Measurements from ENCODE around the gene RAB31.

Gene RAB31

DNA sequence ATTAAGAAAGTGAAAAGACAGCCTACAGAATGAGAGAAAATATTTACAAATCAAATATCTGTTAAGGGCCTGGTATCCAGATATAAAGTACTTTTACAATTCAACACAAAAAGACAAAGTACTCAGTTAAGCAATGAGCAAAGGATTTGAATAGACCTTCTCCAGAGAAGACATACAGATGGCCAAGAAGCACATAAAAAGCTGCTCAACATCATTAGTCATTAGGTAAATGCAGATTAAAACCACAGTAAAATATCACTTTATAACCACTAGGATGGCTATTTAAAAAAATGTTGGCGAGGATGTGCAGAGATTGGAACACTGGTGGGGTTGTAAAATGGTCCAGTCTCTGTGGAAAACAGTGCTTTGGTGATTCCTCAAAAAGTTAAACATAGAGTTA lies 38.9 kb downstream of the RAB31 start:
- Histone ChIP-seq H3K4me3 (ENCODE audit: low read length) (no peak overlapping the region), H3K4me1 (ENCODE audit: control insufficient read depth, insufficient read depth, low read length) (peaks cover 15% of the 10 kb centered on the region), H3K9ac (ENCODE audit: low read length) (no peak overlapping the region), H3K27me3 (ENCODE audit: control insufficient read depth, insufficient read depth, low read length) (no peaks in the 10 kb centered on the region), H3K9me3 (ENCODE audit: control insufficient read depth, low read length) (no peaks in the 10 kb centered on the region), H3K36me3 (ENCODE audit: control insufficient read depth, insufficient read depth, low read length) (no peaks in the 10 kb centered on the region)

DNA sequence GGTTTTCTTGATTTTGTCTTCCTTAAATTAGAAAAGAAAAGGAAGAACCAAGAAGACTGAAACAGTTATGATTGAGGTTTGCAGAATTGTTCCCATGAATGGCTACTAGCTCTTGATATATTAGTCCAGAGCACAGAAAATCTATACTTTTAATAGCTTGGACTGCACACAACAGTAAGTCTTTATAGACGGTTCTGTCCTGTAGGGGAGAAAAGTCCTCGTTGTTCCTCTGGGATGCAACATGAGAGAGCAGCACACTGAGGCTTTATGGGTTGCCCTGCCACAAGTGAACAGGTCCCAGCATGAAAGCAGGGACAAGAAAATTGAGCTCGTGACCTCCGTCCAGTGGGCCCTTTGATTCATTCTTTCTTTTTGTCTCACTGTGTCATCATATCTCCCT lies 41.5 kb downstream of the RAB31 start:
- H3K4me3 ChIP-seq (ENCODE audit: low read length): no peak overlapping the region
- H3K9me3 ChIP-seq (ENCODE audit: control insufficient read depth, low read length): no peaks in the 10 kb centered on the region
- H3K36me3 ChIP-seq (ENCODE audit: control insufficient read depth, insufficient read depth, low read length): no peaks in the 10 kb centered on the region
- no peak overlapping the region for H3K9ac ChIP-seq (ENCODE audit: low read length)
- no peaks in the 10 kb centered on the region for H3K4me1 ChIP-seq (ENCODE audit: control insufficient read depth, insufficient read depth, low read length)
- H3K27me3 ChIP-seq (ENCODE audit: control insufficient read depth, insufficient read depth, low read length): no peaks in the 10 kb centered on the region

DNA sequence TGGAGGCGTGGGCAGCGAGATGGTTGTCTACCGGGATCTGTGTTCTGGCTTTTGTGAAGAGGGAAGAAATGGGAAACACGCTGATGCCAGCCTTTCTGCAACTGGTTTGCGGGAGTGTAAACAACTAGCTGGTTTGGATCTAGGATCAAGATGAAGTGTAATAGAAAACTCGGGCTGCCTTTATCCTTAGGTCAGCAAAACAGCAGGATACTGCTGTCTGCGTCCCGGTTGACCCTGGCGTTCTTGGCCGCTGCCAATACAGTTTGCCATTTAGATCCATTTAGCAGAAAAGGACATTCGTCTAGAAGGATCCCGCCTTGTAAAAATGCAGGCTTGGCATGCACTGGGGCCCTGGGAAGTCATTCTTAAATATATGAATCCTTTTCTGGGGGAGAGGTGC lies 42.0 kb downstream of the RAB31 start:
- Histone ChIP-seq H3K4me3 (ENCODE audit: low read length) (no peak overlapping the region), H3K27me3 (ENCODE audit: control insufficient read depth, insufficient read depth, low read length) (no peaks in the 10 kb centered on the region), H3K9me3 (ENCODE audit: control insufficient read depth, low read length) (no peaks in the 10 kb centered on the region), H3K9ac (ENCODE audit: low read length) (no peak overlapping the region), H3K4me1 (ENCODE audit: control insufficient read depth, insufficient read depth, low read length) (no peaks in the 10 kb centered on the region), H3K36me3 (ENCODE audit: control insufficient read depth, insufficient read depth, low read length) (no peaks in the 10 kb centered on the region)

DNA sequence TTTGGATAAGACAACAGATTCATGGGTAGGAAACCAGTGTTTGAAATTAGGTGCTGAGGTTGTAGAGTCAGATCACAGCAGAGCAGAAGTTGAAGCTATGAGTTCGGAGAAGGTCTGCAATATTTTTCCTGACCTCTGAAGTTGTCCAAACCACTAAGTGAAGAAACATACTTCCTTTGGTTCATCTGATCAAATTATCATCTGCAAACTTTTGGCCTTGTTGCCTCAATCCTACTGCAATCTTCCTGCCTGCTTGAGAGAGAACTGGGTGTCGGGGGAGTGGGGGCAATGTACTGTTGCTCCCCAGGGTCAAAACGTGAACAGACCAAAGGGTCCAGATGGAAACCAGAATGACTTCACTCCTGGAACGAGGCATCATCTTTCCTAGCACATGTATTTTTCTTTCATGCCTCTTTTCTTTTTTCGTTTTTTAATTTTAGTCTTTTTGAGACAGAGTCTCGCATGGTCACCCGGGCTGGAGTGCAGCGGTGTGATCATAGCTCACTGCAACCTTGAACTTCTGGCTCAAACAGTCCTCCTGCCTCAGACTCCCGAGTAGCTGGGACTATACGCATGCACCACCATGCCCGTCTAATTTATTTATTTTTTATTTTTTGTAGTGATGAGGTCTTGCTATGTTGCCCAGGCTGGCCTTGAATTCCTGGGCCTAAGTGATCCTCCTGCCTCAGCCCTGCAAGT lies 42.7 kb downstream of the RAB31 start:
- no peaks in the 10 kb centered on the region for H3K36me3 ChIP-seq (ENCODE audit: control insufficient read depth, insufficient read depth, low read length)
- no peaks in the 10 kb centered on the region for H3K9me3 ChIP-seq (ENCODE audit: control insufficient read depth, low read length)
- H3K4me1 ChIP-seq (ENCODE audit: control insufficient read depth, insufficient read depth, low read length): no peaks in the 10 kb centered on the region
- no peak overlapping the region for H3K9ac ChIP-seq (ENCODE audit: low read length)
- no peak overlapping the region for H3K4me3 ChIP-seq (ENCODE audit: low read length)
- no peaks in the 10 kb centered on the region for H3K27me3 ChIP-seq (ENCODE audit: control insufficient read depth, insufficient read depth, low read length)

- Histone ChIP-seq H3K9ac (ENCODE audit: low read length) (no peak overlapping the region), H3K4me1 (ENCODE audit: control insufficient read depth, insufficient read depth, low read length) (no peaks in the 10 kb centered on the region), H3K27me3 (ENCODE audit: control insufficient read depth, insufficient read depth, low read length) (no peaks in the 10 kb centered on the region), H3K9me3 (ENCODE audit: control insufficient read depth, low read length) (no peaks in the 10 kb centered on the region), H3K4me3 (ENCODE audit: low read length) (no peak overlapping the region), H3K36me3 (ENCODE audit: control insufficient read depth, insufficient read depth, low read length) (no peaks in the 10 kb centered on the region)
Measured at GRCh38 chr18:9751371-9752031, 43.4 kb downstream of the RAB31 start.

- Histone ChIP-seq H3K4me1 (ENCODE audit: control insufficient read depth, insufficient read depth, low read length) (no peaks in the 10 kb centered on the region), H3K9ac (ENCODE audit: low read length) (no peak overlapping the region), H3K36me3 (ENCODE audit: control insufficient read depth, insufficient read depth, low read length) (no peaks in the 10 kb centered on the region), H3K9me3 (ENCODE audit: control insufficient read depth, low read length) (no peaks in the 10 kb centered on the region), H3K4me3 (ENCODE audit: low read length) (no peak overlapping the region), H3K27me3 (ENCODE audit: control insufficient read depth, insufficient read depth, low read length) (no peaks in the 10 kb centered on the region)
Measured at GRCh38 chr18:9753846-9754245, 45.7 kb downstream of the RAB31 start.

GRCh38 chr18:9755110-9755509 lies 47.0 kb downstream of the RAB31 start:
- no peaks in the 10 kb centered on the region for H3K4me1 ChIP-seq (ENCODE audit: control insufficient read depth, insufficient read depth, low read length)
- H3K36me3 ChIP-seq (ENCODE audit: control insufficient read depth, insufficient read depth, low read length): no peaks in the 10 kb centered on the region
- H3K9ac ChIP-seq (ENCODE audit: low read length): no peak overlapping the region
- no peak overlapping the region for H3K4me3 ChIP-seq (ENCODE audit: low read length)
- H3K9me3 ChIP-seq (ENCODE audit: control insufficient read depth, low read length): no peaks in the 10 kb centered on the region
- no peaks in the 10 kb centered on the region for H3K27me3 ChIP-seq (ENCODE audit: control insufficient read depth, insufficient read depth, low read length)

DNA sequence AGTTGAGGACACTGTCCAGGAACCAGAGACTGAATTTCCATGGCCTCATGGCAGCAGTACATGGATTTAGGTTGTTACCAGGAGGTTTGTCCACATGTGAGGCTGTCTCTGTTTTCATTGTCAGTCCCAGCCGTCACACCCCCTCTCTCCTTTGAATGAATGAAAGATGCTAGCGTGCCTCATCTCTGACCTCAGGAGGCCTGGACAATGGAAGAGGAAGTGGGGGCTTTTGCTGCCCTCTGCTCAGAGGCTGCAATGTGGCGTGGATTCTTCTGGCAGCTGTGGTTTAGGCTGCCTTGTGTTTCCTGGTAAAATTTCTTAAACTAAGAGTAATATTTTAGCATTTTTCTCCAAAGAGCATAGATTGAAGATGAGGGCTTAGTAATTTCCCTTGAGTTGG lies 47.5 kb downstream of the RAB31 start:
- no peaks in the 10 kb centered on the region for H3K9me3 ChIP-seq (ENCODE audit: control insufficient read depth, low read length)
- H3K9ac ChIP-seq (ENCODE audit: low read length): no peak overlapping the region
- no peaks in the 10 kb centered on the region for H3K36me3 ChIP-seq (ENCODE audit: control insufficient read depth, insufficient read depth, low read length)
- H3K4me3 ChIP-seq (ENCODE audit: low read length): no peak overlapping the region
- no peaks in the 10 kb centered on the region for H3K27me3 ChIP-seq (ENCODE audit: control insufficient read depth, insufficient read depth, low read length)
- no peaks in the 10 kb centered on the region for H3K4me1 ChIP-seq (ENCODE audit: control insufficient read depth, insufficient read depth, low read length)

DNA sequence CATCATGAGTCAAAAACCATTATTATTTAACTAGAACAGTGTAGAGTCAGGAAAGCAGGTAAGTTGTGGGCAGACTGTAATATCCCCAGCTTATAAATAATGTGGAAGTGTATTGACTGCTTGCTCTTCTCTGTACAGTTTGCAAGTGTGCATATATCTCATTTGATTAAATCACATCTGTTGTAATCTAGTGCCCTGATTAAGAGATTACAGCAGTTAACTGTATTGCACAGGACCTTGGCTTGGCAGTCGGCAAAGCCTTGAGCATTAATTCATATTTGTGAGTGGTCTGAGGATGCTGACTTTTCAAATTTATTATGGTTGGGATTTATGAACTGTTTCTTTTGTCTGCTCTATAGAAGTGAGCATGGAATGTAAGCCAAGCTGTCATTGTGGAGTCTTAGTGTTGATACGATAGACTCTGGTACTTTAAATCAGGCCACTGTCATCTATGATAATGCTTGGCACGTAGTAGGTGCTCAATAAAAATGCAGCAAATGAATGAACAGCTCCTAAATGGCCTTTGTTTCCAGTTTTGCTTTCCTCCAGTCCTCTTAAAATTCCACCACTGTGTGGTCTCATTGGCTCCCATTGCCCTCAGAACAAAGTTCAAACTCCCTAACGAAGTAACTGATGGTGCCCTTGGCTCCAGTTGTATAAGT lies 48.3 kb downstream of the RAB31 start:
- Histone ChIP-seq H3K27me3 (ENCODE audit: control insufficient read depth, insufficient read depth, low read length) (no peaks in the 10 kb centered on the region), H3K36me3 (ENCODE audit: control insufficient read depth, insufficient read depth, low read length) (no peaks in the 10 kb centered on the region), H3K4me3 (ENCODE audit: low read length) (no peak overlapping the region), H3K9ac (ENCODE audit: low read length) (no peak overlapping the region), H3K9me3 (ENCODE audit: control insufficient read depth, low read length) (no peaks in the 10 kb centered on the region), H3K4me1 (ENCODE audit: control insufficient read depth, insufficient read depth, low read length) (no peaks in the 10 kb centered on the region)

- H3K9me3 ChIP-seq (ENCODE audit: control insufficient read depth, low read length): no peaks in the 10 kb centered on the region
- no peak overlapping the region for H3K9ac ChIP-seq (ENCODE audit: low read length)
- no peak overlapping the region for H3K4me3 ChIP-seq (ENCODE audit: low read length)
- no peaks in the 10 kb centered on the region for H3K27me3 ChIP-seq (ENCODE audit: control insufficient read depth, insufficient read depth, low read length)
- no peaks in the 10 kb centered on the region for H3K36me3 ChIP-seq (ENCODE audit: control insufficient read depth, insufficient read depth, low read length)
- no peaks in the 10 kb centered on the region for H3K4me1 ChIP-seq (ENCODE audit: control insufficient read depth, insufficient read depth, low read length)
Measured at GRCh38 chr18:9756933-9757470, 48.9 kb downstream of the RAB31 start.

DNA sequence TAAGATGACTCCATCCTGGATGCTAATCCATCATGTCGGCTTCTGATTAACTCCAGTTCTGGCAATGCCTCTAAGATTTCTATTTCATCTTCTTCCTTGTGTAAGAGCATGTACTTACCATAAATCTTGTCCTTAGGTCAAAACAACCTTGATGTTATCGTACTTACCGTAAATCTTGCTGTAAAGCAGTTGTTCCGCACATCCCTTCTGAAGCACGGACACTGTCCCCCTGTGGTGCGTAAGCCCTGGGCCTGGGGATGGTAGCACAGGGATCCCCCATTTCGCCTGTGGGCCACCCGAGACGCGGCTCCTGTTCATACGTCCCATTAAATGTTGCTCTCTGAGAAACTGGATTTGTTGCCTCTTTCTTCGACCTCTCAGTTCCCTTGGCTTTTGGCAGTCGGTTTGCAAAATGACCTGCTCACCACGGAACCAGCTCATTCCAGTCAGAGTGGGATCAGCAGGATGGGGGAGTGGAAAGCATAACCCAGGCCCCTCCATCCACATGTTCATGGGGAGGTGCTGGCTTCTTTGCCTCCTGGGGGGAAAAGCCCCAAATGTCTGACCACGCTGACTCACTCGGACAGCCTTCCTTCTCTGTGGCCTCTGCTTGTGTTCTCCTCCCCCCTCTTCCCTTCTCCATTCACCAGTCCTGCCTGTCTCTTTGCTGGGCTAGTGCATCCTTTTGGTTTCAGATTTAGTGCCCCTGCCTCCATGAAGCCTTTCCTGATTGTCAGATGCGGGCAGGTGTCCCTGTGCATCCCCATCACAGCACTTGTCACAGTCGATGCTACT lies 49.9 kb downstream of the RAB31 start:
- no peak overlapping the region for H3K9ac ChIP-seq (ENCODE audit: low read length)
- H3K4me1 ChIP-seq (ENCODE audit: control insufficient read depth, insufficient read depth, low read length): no peaks in the 10 kb centered on the region
- no peaks in the 10 kb centered on the region for H3K27me3 ChIP-seq (ENCODE audit: control insufficient read depth, insufficient read depth, low read length)
- H3K9me3 ChIP-seq (ENCODE audit: control insufficient read depth, low read length): no peaks in the 10 kb centered on the region
- H3K36me3 ChIP-seq (ENCODE audit: control insufficient read depth, insufficient read depth, low read length): no peaks in the 10 kb centered on the region
- no peak overlapping the region for H3K4me3 ChIP-seq (ENCODE audit: low read length)

All from mucosa of stomach (tissue), 1 donor.